ENCODE measurements around the gene C17orf75. TPM values are rescaled to one million over a fixed set of nuclear protein-coding genes. Genes with fewer than 3 reads are reported as not detected.

Gene C17orf75
- total and polyA plus RNA-seq, 2 of the 8 experiments (the other 6 are each of a cell fraction or from before 2014, with no cell fraction given), result 15.8 to 42.6 TPM

DNA sequence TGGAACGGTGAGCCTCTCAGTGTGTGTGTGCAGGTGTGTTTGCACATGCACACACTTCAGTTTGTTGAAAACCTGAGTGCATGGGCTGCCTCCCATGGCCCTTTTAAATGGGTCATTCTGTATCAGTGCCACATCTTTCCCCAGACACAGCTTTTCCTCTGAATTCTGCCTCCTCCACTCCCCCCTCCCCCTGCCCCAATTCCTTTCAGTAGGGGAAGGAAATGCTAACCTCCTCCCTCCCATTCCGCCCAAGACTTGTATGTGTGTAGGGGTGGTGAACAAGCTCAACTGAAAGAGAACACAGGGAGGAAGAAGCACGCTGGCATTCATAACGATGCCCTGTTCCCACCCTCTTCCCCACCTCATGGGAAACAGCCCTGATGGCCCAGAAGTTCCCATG lies 34.3 kb downstream of the C17orf75 start:
- Histone ChIP-seq H3K9ac (replicated peaks in 1 of 4; ENCODE audit: extremely low read depth in 1 of 4, low read depth in 3 of 4, low read length in 3 of 4) (peak overlapping the region in 1 of 4 experiments; percentile 7; a peak in 1 of 7 replicates), H3K79me2 (ENCODE audit: control insufficient read depth in 1 of 2, insufficient read depth in 2 of 2, low read length in 2 of 2) (no peaks in the 10 kb centered on the region), H3K56ac (replicated peaks; ENCODE audit: insufficient read length, low read depth, low read length) (no peak overlapping the region), H3K4ac (replicated peaks; ENCODE audit: insufficient read length, low read depth, low read length) (no peak overlapping the region), H2BK12ac (ENCODE audit: low read depth, low read length) (peak overlapping the region; percentile 84; the same call in 1 of the 2 replicates), H3K18ac (ENCODE audit: extremely low read depth, low read length) (peak overlapping the region; percentile 81), H3K27me3 (replicated peaks in 1 of 4; ENCODE audit: control insufficient read depth in 3 of 4, extremely low read depth in 1 of 4, insufficient read depth in 3 of 4, low read length in 3 of 4) (no peaks in the 10 kb centered on the region), H3K14ac (ENCODE audit: insufficient read length) (no peak overlapping the region), H3K27ac (ENCODE audit: low read depth, low read length) (no peak overlapping the region), H2BK15ac (ENCODE audit: low read length) (peak overlapping the region; percentile 25; the same call in 1 of the 2 replicates), H3K4me1 (replicated peaks in 1 of 4; ENCODE audit: control insufficient read depth in 3 of 4, insufficient read depth in 4 of 4, low read length in 3 of 4) (peaks cover 18 to 28% (median 24%) of the 10 kb centered on the region in 4 experiments), H2BK5ac (ENCODE audit: low read depth, low read length) (peak overlapping the region; percentile 76; the same call in 1 of the 2 replicates), H3K36me3 (ENCODE audit: control insufficient read depth in 2 of 4, insufficient read depth in 4 of 4, low read length in 3 of 4) (peaks cover 0 to 3% (median 0%) of the 10 kb centered on the region in 4 experiments; a peak in 1 of 8 replicates), H4K20me1 (replicated peaks in 1 of 2; ENCODE audit: control insufficient read depth in 1 of 2, insufficient read depth in 2 of 2, low read length in 2 of 2) (no peaks in the 10 kb centered on the region), H3K4me3 (ENCODE audit: extremely low read depth in 1 of 4, insufficient read depth in 2 of 4, low read depth in 3 of 4, low read length in 4 of 4) (no peak overlapping the region), H3K9me3 (ENCODE audit: insufficient read depth in 2 of 2, low read depth in 1 of 2, low read length in 1 of 2) (no peaks in the 10 kb centered on the region), H4K5ac (ENCODE audit: insufficient read length, low read depth, low read length) (no peak overlapping the region), H4K91ac (replicated peaks; ENCODE audit: insufficient read length, low read length) (no peak overlapping the region), H2BK120ac (replicated peaks; ENCODE audit: low read depth, low read length) (no peak overlapping the region), H2BK20ac (ENCODE audit: low read length) (no peak overlapping the region), H3K23ac (ENCODE audit: insufficient read length) (no peak overlapping the region), H2AFZ (ENCODE audit: low read length) (no peak overlapping the region), H4K8ac (ENCODE audit: extremely low read depth, insufficient read depth, low read length) (no peak overlapping the region), H3K23me2 (ENCODE audit: low read depth, low read length) (0 out of 2 replicates have a peak, but pooled peaks cover 2% of the 10 kb centered on the region), H2AK5ac (ENCODE audit: low read depth, low read length) (peak overlapping the region; percentile 71; the same call in 1 of the 2 replicates), H3K4me2 (ENCODE audit: insufficient read depth in 1 of 2, low read depth in 2 of 2, low read length in 2 of 2) (no peak overlapping the region), H3K79me1 (ENCODE audit: low read depth, low read length) (no peaks in the 10 kb centered on the region)
- DNase-seq (ENCODE audit: low read depth in 1 of 2, low spot score in 2 of 2) (no peak), FAIRE-seq (no peak)
- ChIA-PET POLR2A (ENCODE audit: partially characterized antibody) (interaction anchor here (0.7 to 1.4 kb wide), 3 partner anchors 8 to 9 kb away, joined by 3 to 4 read pairs (median 3); no protein-coding TSS in a partner anchor), CTCF (ENCODE audit: partially characterized antibody) (interaction anchor here (1.6 to 2.5 kb wide), 2 partner anchors 21 to 57 kb away, joined by 3 to 7 read pairs; no protein-coding TSS in a partner anchor)
- WGBS, 2 experiments (ENCODE audit: extremely low coverage in 1 of 2, insufficient coverage in 1 of 2, insufficient read length in 1 of 2, insufficient replicate concordance in 2 of 2, low coverage in 1 of 2, low lambda C conversion rate in 2 of 2, missing lambda C conversion rate in 1 of 2), result 84% methylated on average over 3 of the region's 4 CpGs; no CpG with 5 or more reads in 1 of the 2 experiments
- TF ChIP-seq EP300 (IDR thresholded peaks at IDR 0.05; ENCODE audit: borderline replicate concordance in 1 of 2, low read depth in 2 of 2, low read length in 2 of 2) (no peak), PHF8 (conservative IDR thresholded peaks at IDR 0.05; ENCODE audit: low read depth, low read length) (no peak), ASH2L (IDR thresholded peaks at IDR 0.05; ENCODE audit: low read length) (no peak)
